ENCODE results near the gene TWNK.

TWNK gene

GRCh38 chr10:101000127-101000914, 13.0 kb downstream of the TWNK start (continued):
- TF ChIP-seq ZNF19 (tag by site-specific recombination; IDR thresholded peaks at IDR 0.05; ENCODE audit: low read depth) (no peak), ZNF704 (tag by site-specific recombination; IDR thresholded peaks at IDR 0.05) (no peak), ZNF311 (tag by site-specific recombination; IDR thresholded peaks at IDR 0.05; ENCODE audit: borderline replicate concordance) (no peak), ZFHX2 (tag by site-specific recombination; conservative IDR thresholded peaks at IDR 0.05) (no peak), ZFP41 (tag by site-specific recombination; IDR thresholded peaks at IDR 0.05; ENCODE audit: borderline replicate concordance) (no peak), ZNF623 (tag by site-specific recombination; IDR thresholded peaks at IDR 0.05) (no peak), ZBTB7A (tag by site-specific recombination; IDR thresholded peaks at IDR 0.05; ENCODE audit: low read depth) (no peak), SETDB1 (IDR thresholded peaks at IDR 0.05; ENCODE audit: insufficient read length, low read length) (no peak), ZNF660 (tag by site-specific recombination; IDR thresholded peaks at IDR 0.05) (no peak)

- peak overlapping the region; percentile 57 for H3K4me3 ChIP-seq (ENCODE audit: low read depth, low read length)
These were observed 13.7 kb downstream of the TWNK start for GRCh38 chr10:101000915-101001658.

More at GRCh38 chr10:101000915-101001658, 13.7 kb downstream of the TWNK start:
- POLR2A ChIA-PET = no interaction called here
- no peaks in the 10 kb centered on the region for H3K9me3 ChIP-seq (ENCODE audit: control insufficient read depth, insufficient read depth, low read depth, low read length)
- H3K36me3 ChIP-seq (ENCODE audit: control insufficient read depth in 2 of 2, insufficient read depth in 1 of 2, low read length in 2 of 2) = peaks cover 8 to 50% of the 10 kb centered on the region in 2 experiments; a peak in 2 of 3 replicates
- TF ChIP-seq YY2 (tag by site-specific recombination; IDR thresholded peaks at IDR 0.05) (no peak), ZFHX2 (tag by site-specific recombination; conservative IDR thresholded peaks at IDR 0.05) (no peak; the same call in 1 of the 2 replicates), ZFP69B (tag by site-specific recombination; IDR thresholded peaks at IDR 0.05) (no peak), TRIM28 (IDR thresholded peaks at IDR 0.05; ENCODE audit: borderline replicate concordance, low read length) (0 out of 2 replicates have a peak, but pooled peaks have one; percentile 20), ZNF221 (tag by site-specific recombination; IDR thresholded peaks at IDR 0.05; ENCODE audit: borderline replicate concordance) (no peak), ZNF404 (tag by site-specific recombination; IDR thresholded peaks at IDR 0.05) (no peak), ZNF423 (tag by site-specific recombination; IDR thresholded peaks at IDR 0.05) (no peak), SP2 (tag by site-specific recombination; IDR thresholded peaks at IDR 0.05) (no peak), PRDM1 (tag by site-specific recombination; IDR thresholded peaks at IDR 0.05) (peak; percentile 59), ZNF398 (tag by site-specific recombination; IDR thresholded peaks at IDR 0.05) (peak; percentile 37; the same call in 1 of the 2 replicates), ZNF521 (tag by site-specific recombination; IDR thresholded peaks at IDR 0.05) (no peak), ZBTB6 (tag by site-specific recombination; IDR thresholded peaks at IDR 0.05) (no peak), ZNF266 (tag by site-specific recombination; IDR thresholded peaks at IDR 0.05; ENCODE audit: low read depth) (no peak), GLI2 (tag by site-specific recombination; IDR thresholded peaks at IDR 0.05; ENCODE audit: borderline replicate concordance, low read depth) (no peak), HOXD13 (CRISPR knock-in tag; IDR thresholded peaks at IDR 0.05; ENCODE audit: borderline replicate concordance) (no peak), SCRT2 (tag by site-specific recombination; IDR thresholded peaks at IDR 0.05) (0 out of 2 replicates have a peak, but pooled peaks have one; percentile 20)
- peak overlapping the region; percentile 94 for H3K27ac ChIP-seq (ENCODE audit: extremely low read depth, low read depth, low read length)
- peaks cover 8% of the 10 kb centered on the region for H3K4me1 ChIP-seq (ENCODE audit: control insufficient read depth, insufficient read depth, low read length)
- CTCF ChIA-PET = interaction anchor here (0.6 to 16.6 kb wide), 7 partner anchors 9 to 54 kb away, joined by 3 to 274 read pairs (median 4); no protein-coding TSS in a partner anchor
